ENCODE data around the gene GYS1. TPM values are rescaled to one million over a fixed set of nuclear protein-coding genes. Genes with fewer than 3 reads are reported as not detected.
"Not testable (repeated sequence)": the region's sequence is repeated elsewhere in the genome, so short reads cannot be mapped to it uniquely, and the experiment has no call there.

The GYS1 gene
- total RNA-seq, 4 donors from 2014 or later = 110 to 221 (median 126) TPM

GRCh38 chr19:49022116-49022515, 29.0 kb upstream of the GYS1 start:
- H3K36me3 ChIP-seq = no peaks in the 10 kb centered on the region
- ATAC-seq = no peak
- TF ChIP-seq POLR2A (IDR thresholded peaks at IDR 0.05) (no peak), CTCF (IDR thresholded peaks at IDR 0.05 in 4 of 5, conservative IDR thresholded peaks at IDR 0.05 in 1 of 5) (no peak)
- no peaks in the 10 kb centered on the region for H3K9me3 ChIP-seq
- no peak for DNase-seq
- H3K4me3 ChIP-seq = no peak overlapping the region
- in situ Hi-C loops (cut with MboI; ENCODE audit: low sequenced_read_pairs in 4 of 4) (no loop called here), intact Hi-C loops (cut with DNase I; ENCODE audit: low total_unique reads) (no loop called here)
- H3K27ac ChIP-seq = no peak overlapping the region
- H3K4me1 ChIP-seq = peaks cover 14 to 19% of the 10 kb centered on the region in 2 donors
- peaks cover 0 to 11% (median 8%) of the 10 kb centered on the region in 3 donors for H3K27me3 ChIP-seq

GRCh38 chr19:49020931-49021895, 28.1 kb upstream of the GYS1 start:
- Histone ChIP-seq H3K4me3 (no peak overlapping the region), H3K4me1 (peaks cover 14 to 19% of the 10 kb centered on the region in 2 donors), H3K9me3 (no peaks in the 10 kb centered on the region), H3K27ac (no peak overlapping the region), H3K27me3 (peaks cover 0 to 11% (median 8%) of the 10 kb centered on the region in 3 donors), H3K36me3 (peaks cover 0 to under 1% of the 10 kb centered on the region in 2 donors)
- intact Hi-C loops (cut with DNase I; ENCODE audit: low total_unique reads) = no loop called here
- TF ChIP-seq CTCF (IDR thresholded peaks at IDR 0.05 in 4 of 5, conservative IDR thresholded peaks at IDR 0.05 in 1 of 5) (no peak), POLR2A (IDR thresholded peaks at IDR 0.05) (no peak)
- in situ Hi-C loops (cut with MboI; ENCODE audit: low sequenced_read_pairs in 4 of 4) = no loop called here
- no peak for ATAC-seq
- DNase-seq = no peak

- ATAC-seq (no peak), DNase-seq (no peak)
- Histone ChIP-seq H3K9me3 (no peaks in the 10 kb centered on the region), H3K4me1 (peaks cover 14 to 19% of the 10 kb centered on the region in 2 donors), H3K4me3 (no peak overlapping the region), H3K27me3 (peaks cover 0 to 11% (median 8%) of the 10 kb centered on the region in 3 donors), H3K27ac (no peak overlapping the region), H3K36me3 (peaks cover 0 to 10% of the 10 kb centered on the region in 2 donors)
- in situ Hi-C loops (cut with MboI; ENCODE audit: low sequenced_read_pairs in 4 of 4) = no loop called here
- TF ChIP-seq CTCF (IDR thresholded peaks at IDR 0.05 in 4 of 5, conservative IDR thresholded peaks at IDR 0.05 in 1 of 5) (no peak), POLR2A (IDR thresholded peaks at IDR 0.05) (no peak)
- intact Hi-C loops (cut with DNase I; ENCODE audit: low total_unique reads) = no loop called here
Measured at GRCh38 chr19:49020342-49020741, 27.2 kb upstream of the GYS1 start.

- in situ Hi-C loops (cut with MboI; ENCODE audit: low sequenced_read_pairs in 4 of 4) = no loop called here
- Histone ChIP-seq H3K27me3 (peaks cover 0 to 11% (median 8%) of the 10 kb centered on the region in 3 donors), H3K4me3 (peak overlapping the region; percentile 55 to 72 (median 57)), H3K9me3 (no peaks in the 10 kb centered on the region), H3K36me3 (peaks cover 0 to 19% of the 10 kb centered on the region in 2 donors), H3K27ac (no peak overlapping the region), H3K4me1 (peaks cover 14 to 19% of the 10 kb centered on the region in 2 donors)
- TF ChIP-seq CTCF (IDR thresholded peaks at IDR 0.05 in 4 of 5, conservative IDR thresholded peaks at IDR 0.05 in 1 of 5) (no peak), POLR2A (IDR thresholded peaks at IDR 0.05) (no peak)
- DNase-seq = peak; percentile 59 to 70
- intact Hi-C loops (cut with DNase I; ENCODE audit: low total_unique reads) = no loop called here
- ATAC-seq = peak; percentile 63 to 77
Measured at GRCh38 chr19:49019242-49019932, 26.3 kb upstream of the GYS1 start.

- H3K9me3 ChIP-seq; DNase-seq; intact Hi-C loops (cut with DNase I; ENCODE audit: low total_unique reads); in situ Hi-C loops (cut with MboI; ENCODE audit: low sequenced_read_pairs in 4 of 4): not testable (repeated sequence)
- Histone ChIP-seq H3K27me3 (peaks cover 0 to 11% (median 8%) of the 10 kb centered on the region in 3 donors), H3K36me3 (peaks cover 0 to 25% of the 10 kb centered on the region in 2 donors), H3K27ac (peak overlapping the region in 1 of 4 donors; percentile 2), H3K4me1 (peaks cover 14 to 19% of the 10 kb centered on the region in 2 donors), H3K4me3 (peak overlapping the region; percentile 55 to 72 (median 57))
- ATAC-seq = peak; percentile 16 to 31
Measured at GRCh38 chr19:49018388-49019241, 25.5 kb upstream of the GYS1 start.

All from gastrocnemius medialis (tissue), 4 donors.